ENCODE measurements around the gene WDFY4.

Gene WDFY4

DNA sequence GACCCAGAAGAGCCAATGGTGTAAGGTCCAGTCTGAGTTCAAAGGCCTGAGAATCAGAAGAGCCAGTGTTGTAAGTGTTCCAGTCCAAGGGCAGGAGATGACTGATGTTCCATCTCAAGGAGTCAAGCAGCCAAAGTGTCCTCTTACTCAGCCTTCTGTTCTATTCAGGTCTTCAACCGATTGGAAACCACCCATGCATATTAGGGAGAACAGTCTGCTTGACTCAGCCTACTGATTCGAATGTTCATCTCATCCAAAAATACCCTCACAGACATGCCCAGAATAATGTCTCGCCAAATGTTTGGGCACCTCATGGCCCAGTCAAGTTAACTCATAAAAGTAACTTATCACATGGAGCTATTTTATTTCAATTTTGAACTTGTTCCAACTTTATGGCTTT lies 2.9 kb upstream of the WDFY4 start:
- Histone ChIP-seq H3K4me3 (IDR thresholded peaks at IDR 0.05; ENCODE audit: insufficient read depth, low read depth, low read length) (no peak overlapping the region), H3K9ac (no peak overlapping the region), H3K27me3 (ENCODE audit: insufficient read depth, low read depth) (no peaks in the 10 kb centered on the region), H3K36me3 (ENCODE audit: insufficient read depth) (no peaks in the 10 kb centered on the region), H3K79me2 (ENCODE audit: insufficient read depth, low read depth) (no peaks in the 10 kb centered on the region), H3K27ac (no peak overlapping the region), H2AFZ (ENCODE audit: low read depth) (no peak overlapping the region), H4K20me1 (ENCODE audit: insufficient read depth) (no peaks in the 10 kb centered on the region), H3K4me1 (ENCODE audit: low read depth, poor library complexity, severe bottlenecking) (no peaks in the 10 kb centered on the region), H3K4me2 (no peak overlapping the region)
- TF ChIP-seq, protein P1, sequence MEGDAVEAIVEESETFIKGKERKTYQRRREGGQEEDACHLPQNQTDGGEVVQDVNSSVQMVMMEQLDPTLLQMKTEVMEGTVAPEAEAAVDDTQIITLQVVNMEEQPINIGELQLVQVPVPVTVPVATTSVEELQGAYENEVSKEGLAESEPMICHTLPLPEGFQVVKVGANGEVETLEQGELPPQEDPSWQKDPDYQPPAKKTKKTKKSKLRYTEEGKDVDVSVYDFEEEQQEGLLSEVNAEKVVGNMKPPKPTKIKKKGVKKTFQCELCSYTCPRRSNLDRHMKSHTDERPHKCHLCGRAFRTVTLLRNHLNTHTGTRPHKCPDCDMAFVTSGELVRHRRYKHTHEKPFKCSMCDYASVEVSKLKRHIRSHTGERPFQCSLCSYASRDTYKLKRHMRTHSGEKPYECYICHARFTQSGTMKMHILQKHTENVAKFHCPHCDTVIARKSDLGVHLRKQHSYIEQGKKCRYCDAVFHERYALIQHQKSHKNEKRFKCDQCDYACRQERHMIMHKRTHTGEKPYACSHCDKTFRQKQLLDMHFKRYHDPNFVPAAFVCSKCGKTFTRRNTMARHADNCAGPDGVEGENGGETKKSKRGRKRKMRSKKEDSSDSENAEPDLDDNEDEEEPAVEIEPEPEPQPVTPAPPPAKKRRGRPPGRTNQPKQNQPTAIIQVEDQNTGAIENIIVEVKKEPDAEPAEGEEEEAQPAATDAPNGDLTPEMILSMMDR (conservative IDR thresholded peaks at IDR 0.05; ENCODE audit: low read depth, low read length) = no peak

DNA sequence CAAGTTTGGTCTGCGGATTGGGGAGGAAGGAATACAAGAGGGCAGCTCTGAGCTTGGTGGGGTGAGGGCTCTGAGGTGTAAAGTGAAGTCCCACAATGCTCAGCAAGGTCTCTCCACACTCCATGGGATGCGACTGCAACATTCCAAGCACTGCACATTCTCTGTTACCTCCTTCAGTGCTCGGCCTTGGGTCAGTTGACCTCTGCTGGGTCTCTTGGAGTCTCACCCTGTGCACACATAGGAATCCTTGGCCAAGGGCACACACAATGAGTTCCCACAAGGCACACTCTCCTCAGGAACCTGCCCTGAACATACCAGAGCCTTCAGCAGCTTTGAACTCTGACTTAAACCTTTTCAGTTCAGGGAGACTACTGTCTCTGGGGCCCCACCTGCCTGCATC lies 2.4 kb upstream of the WDFY4 start:
- Histone ChIP-seq H3K9ac (no peak overlapping the region), H3K4me3 (IDR thresholded peaks at IDR 0.05; ENCODE audit: insufficient read depth, low read depth, low read length) (no peak overlapping the region), H4K20me1 (ENCODE audit: insufficient read depth) (no peaks in the 10 kb centered on the region), H2AFZ (ENCODE audit: low read depth) (no peak overlapping the region), H3K4me2 (no peak overlapping the region), H3K27me3 (ENCODE audit: insufficient read depth, low read depth) (no peaks in the 10 kb centered on the region), H3K4me1 (ENCODE audit: low read depth, poor library complexity, severe bottlenecking) (no peaks in the 10 kb centered on the region), H3K36me3 (ENCODE audit: insufficient read depth) (no peaks in the 10 kb centered on the region), H3K27ac (no peak overlapping the region), H3K79me2 (ENCODE audit: insufficient read depth, low read depth) (no peaks in the 10 kb centered on the region)
- TF ChIP-seq, protein P1 (conservative IDR thresholded peaks at IDR 0.05; ENCODE audit: low read depth, low read length) = no peak

- Histone ChIP-seq H3K27ac (no peak overlapping the region), H3K4me1 (ENCODE audit: low read depth, poor library complexity, severe bottlenecking) (no peaks in the 10 kb centered on the region)
Observed at GRCh38 chr10:48683424-48683823, 1.2 kb upstream of the WDFY4 start.

DNA sequence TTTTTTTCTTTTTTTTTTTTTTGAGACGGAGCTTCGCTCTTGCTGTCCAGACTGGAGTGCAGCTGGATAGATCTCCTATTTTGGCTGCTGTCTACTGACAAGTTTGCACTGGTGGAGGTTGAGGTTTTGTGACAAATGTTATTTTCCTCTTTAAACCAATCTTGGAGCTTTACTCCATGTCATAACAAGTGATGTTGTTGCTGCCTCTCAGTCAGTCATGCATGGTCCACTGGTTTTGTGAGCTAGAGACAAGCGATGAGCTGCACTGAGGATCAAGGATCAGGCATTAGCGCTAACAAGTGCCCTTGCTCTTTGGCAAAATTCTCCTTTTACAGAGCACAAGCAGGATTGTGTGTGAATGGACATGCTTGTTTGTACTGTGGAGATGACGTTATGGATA lies 805 bp upstream of the WDFY4 start:
- H3K4me1 ChIP-seq (ENCODE audit: low read depth, poor library complexity, severe bottlenecking) = no peaks in the 10 kb centered on the region
- no peak overlapping the region for H2AFZ ChIP-seq (ENCODE audit: low read depth)
- H3K27me3 ChIP-seq (ENCODE audit: insufficient read depth, low read depth) = no peaks in the 10 kb centered on the region
- no peak overlapping the region for H3K27ac ChIP-seq
- no peak overlapping the region for H3K4me3 ChIP-seq (IDR thresholded peaks at IDR 0.05; ENCODE audit: insufficient read depth, low read depth, low read length)
- H3K9ac ChIP-seq = no peak overlapping the region
- H3K36me3 ChIP-seq (ENCODE audit: insufficient read depth) = no peaks in the 10 kb centered on the region
- H3K4me2 ChIP-seq = no peak overlapping the region
- H4K20me1 ChIP-seq (ENCODE audit: insufficient read depth) = no peaks in the 10 kb centered on the region
- TF ChIP-seq, protein P1 (conservative IDR thresholded peaks at IDR 0.05; ENCODE audit: low read depth, low read length) = no peak
- no peaks in the 10 kb centered on the region for H3K79me2 ChIP-seq (ENCODE audit: insufficient read depth, low read depth)

More at GRCh38 chr10:48683424-48683823, 1.2 kb upstream of the WDFY4 start:
- no peaks in the 10 kb centered on the region for H3K79me2 ChIP-seq (ENCODE audit: insufficient read depth, low read depth)
- H2AFZ ChIP-seq (ENCODE audit: low read depth) = no peak overlapping the region
- H3K9ac ChIP-seq = no peak overlapping the region
- no peak overlapping the region for H3K4me3 ChIP-seq (IDR thresholded peaks at IDR 0.05; ENCODE audit: insufficient read depth, low read depth, low read length)
- TF ChIP-seq, protein P1 (conservative IDR thresholded peaks at IDR 0.05; ENCODE audit: low read depth, low read length) = no peak
- H3K4me2 ChIP-seq = no peak overlapping the region
- no peaks in the 10 kb centered on the region for H3K27me3 ChIP-seq (ENCODE audit: insufficient read depth, low read depth)
- no peaks in the 10 kb centered on the region for H4K20me1 ChIP-seq (ENCODE audit: insufficient read depth)
- H3K36me3 ChIP-seq (ENCODE audit: insufficient read depth) = no peaks in the 10 kb centered on the region

GRCh38 chr10:48684463-48684791 lies 246 bp upstream of the WDFY4 start:
- Histone ChIP-seq H3K79me2 (ENCODE audit: insufficient read depth, low read depth) (no peaks in the 10 kb centered on the region), H3K4me3 (IDR thresholded peaks at IDR 0.05; ENCODE audit: insufficient read depth, low read depth, low read length) (no peak overlapping the region), H3K4me2 (no peak overlapping the region), H3K27me3 (ENCODE audit: insufficient read depth, low read depth) (no peaks in the 10 kb centered on the region), H4K20me1 (ENCODE audit: insufficient read depth) (no peaks in the 10 kb centered on the region), H3K36me3 (ENCODE audit: insufficient read depth) (no peaks in the 10 kb centered on the region), H3K27ac (no peak overlapping the region), H2AFZ (ENCODE audit: low read depth) (no peak overlapping the region), H3K9ac (no peak overlapping the region), H3K4me1 (ENCODE audit: low read depth, poor library complexity, severe bottlenecking) (no peaks in the 10 kb centered on the region)
- TF ChIP-seq, protein P1 (conservative IDR thresholded peaks at IDR 0.05; ENCODE audit: low read depth, low read length) = no peak

Data from KMS-11 (cell line).